Ureter (tissue), 1 donor: ENCODE results near the gene LHFPL5. TPM values are rescaled to one million over a fixed set of nuclear protein-coding genes. Genes with fewer than 3 reads are reported as not detected.

ENCODE experiments used
- DNase-seq: peaks from one replicate; pipeline ENCODE4 v3.0.0-alpha.2; 2020; ENCODE audit warnings: low spot score
- total RNA-seq: library from RNA; stranded (reverse); gene quantifications from one replicate; pipeline ENCODE4 v1.2.4, GENCODE V29; 2023
- donor health status: DM: yes; HTN: yes; CAD: no.

Gene LHFPL5
- total RNA-seq, 1 donor from 2014 or later, result not detected

DNA sequence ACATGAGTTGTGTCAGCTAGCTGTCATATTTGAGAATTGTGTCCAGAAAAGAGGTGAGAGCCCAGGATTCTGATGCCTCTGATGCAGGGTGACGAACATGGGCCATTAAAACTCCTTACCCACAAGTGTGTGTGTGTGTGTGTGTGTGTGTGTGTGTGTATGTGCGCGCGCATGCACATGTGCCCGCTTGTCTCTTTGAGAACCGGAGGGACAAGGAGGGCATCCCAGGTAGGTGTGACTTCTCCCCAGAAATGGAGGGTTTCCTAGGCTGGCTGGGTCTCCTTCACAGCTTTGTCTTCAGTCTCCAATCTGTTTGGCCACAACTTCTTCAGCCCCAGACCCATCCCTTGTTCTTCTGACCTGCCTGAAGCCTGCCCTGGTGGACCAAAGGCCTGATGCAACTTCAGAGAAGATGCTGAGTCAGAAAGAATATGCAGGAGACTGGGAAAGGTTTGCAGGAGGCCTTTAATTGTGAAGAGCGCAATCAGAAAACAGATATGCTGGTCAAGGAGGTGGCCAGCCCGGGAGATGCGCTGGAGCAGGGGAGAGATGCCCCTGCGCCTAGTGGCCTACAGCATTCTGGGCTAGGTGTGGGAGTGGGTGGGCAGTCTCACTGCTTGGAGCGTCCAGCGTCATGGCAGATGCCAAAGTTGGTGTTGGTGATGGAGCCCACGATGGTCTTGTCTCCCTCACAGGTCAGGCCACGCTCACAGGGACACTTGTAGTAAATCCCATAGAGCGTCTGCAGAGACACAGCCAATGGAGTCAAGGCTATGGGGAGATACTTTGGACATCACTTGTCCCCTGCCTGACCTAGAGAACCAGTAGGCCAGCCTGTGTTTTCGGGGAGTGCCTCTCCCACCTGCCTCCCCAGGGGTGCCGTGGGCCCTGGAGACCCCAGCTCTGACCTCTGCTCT, 10.4 kb upstream of the LHFPL5 start:
- DNase-seq, result no peak

DNA sequence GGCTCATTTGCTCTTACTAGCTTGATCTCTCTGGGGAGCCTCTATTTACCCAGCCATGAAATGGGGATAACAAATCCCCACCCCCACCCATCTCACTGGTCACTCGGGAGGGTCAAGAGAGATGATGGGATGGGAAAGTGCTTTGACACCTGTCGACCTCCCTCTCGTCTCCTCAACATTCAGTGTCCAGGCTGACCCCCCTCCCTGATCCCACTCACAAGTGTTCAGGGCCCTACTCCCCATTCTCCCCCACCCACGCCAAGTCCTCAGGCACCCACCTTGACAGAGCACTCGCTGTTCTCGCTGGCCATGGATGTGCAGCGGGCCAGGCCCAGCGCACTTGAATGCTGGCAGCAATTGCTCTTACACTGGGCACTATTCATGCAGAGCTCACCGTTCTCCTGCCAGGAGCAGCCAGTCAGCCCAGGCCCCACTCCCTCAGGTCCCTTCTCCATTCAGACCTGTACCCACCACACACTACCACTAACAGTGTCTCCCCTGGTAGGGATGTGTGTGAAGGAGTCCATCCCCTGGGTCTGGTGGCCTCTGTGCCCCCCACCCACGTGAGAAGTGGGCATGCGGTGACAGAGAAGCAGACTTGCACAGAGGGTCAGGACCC, 9.6 kb upstream of the LHFPL5 start:
- no peak for DNase-seq

DNA sequence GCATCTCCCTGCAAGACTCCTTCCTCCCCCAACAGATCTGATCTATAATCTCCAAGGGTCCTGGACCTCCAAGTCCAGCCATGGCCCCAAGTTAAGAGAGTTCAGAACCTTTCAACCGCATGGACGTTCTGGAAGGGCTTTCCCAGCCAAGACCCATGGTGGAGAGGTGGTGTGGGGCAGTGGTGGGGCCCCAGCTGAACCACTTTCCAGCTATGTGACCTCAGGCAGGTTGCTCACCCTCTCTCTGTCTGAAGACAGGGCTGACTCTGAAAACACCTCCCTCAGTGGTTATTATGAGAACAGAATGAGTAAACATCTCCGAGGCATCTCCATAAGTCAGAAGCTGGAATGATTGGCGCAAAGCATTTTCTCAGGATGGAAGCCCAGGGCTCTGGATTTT, 8.9 kb upstream of the LHFPL5 start:
- DNase-seq, result no peak

DNA sequence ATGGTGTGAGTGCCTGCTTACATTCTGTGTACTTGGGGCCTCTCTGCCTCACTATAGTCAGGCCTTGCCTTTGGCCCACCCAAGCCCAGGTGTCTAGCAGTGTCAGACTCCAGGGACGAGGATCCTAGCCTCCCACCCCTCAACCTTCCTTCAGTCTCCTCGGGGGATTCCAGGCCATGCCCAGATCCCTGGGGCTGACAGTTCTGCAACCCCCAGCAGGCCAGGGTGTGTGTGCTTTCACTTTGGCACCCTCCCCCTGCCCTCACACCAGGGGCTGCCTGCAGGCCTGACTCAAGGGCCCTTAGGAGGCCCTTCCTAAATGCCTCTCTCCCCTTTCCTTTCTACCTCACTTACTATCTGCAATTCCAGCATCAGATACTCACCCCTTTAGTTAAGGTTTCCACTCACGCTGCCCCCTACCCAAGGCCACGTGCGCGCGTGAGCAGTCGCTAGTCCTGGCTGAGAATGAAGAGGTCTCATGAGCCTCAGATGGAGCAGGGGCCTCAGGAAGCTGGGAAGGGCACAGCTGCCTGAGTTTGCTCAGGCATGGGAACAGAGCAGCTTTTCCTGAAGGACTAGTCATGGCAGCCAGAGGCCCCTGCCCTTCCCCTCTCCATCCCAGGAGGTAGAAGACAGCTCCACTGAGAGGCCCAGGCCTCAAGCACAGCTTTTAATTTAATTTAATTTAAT, 7.2 kb upstream of the LHFPL5 start:
- no peak for DNase-seq

DNA sequence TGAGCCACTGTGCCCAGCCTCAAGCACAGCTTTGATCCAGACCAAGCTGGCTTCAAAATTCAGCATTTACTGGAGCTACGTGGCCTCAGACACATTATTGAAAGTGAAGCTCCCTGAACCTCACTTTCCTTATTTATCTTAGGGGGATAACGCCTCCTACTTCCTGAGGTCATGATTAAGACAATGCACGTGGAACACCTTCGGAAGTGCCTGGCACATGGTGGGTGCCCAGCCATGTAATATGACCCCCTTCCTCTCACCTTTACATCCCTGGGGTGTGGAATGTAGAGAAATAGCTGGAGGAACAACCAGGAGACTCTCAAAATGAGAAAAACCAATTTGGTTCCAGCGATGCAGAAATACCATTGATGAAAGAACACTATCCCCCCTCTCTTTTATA, 6.4 kb upstream of the LHFPL5 start:
- DNase-seq, result no peak

DNA sequence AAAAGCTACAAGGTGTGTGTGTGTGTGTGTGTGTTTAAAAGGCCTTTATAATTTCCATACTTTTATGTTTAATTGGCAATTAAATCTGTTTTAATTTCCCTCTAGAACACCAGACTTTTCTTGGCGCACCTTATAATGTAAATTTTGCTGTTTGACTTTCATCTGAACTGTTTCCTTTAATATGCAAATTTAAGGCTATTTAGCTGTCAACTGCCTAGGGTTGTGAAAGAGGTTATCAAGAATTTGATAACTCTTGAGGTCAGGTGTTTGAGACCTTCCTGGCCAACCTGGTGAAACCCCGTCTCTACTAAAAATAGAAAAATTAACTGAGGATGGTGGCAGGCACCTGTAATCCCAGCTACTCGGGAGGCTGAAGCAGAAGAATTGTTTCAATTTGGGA, 4.0 kb upstream of the LHFPL5 start:
- no peak for DNase-seq

DNA sequence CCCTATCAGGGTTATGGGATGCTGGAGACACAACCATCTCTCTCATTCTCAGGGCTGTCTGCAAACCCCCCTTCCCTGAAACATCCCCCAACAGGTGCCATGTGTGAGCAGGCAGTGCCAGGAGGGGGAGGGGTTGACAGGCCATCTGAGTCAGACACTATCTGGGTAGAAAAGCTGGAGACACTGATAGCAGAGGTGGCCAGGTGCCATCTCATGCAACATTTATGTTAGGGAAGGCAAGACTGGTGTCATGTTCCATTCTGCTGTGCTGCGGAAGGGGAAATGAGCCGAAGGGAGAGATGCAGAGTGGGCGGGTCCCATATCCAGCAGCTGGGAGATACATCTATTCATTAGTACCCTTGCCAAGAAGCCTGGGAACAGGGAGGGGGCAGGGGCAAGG, 3.5 kb downstream of the LHFPL5 start:
- no peak for DNase-seq

DNA sequence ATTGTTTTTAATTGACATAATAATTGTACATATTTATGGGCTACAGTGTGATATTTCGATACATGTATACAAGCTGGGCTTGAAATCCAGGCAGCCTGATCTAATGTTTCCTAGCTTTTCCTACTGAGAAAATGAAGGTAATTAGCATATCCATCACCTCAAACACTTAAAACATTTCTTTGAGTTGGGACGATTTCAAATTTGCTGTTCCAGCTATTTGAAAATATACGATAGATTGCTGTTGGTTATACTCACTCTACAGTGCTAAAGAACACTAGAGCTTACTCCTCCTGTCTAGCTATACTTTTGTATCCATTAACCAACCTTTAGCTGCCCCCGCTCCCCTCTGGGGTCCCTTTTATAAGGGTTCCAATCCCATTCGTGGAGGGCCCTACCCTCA, 4.7 kb downstream of the LHFPL5 start:
- no peak for DNase-seq

DNA sequence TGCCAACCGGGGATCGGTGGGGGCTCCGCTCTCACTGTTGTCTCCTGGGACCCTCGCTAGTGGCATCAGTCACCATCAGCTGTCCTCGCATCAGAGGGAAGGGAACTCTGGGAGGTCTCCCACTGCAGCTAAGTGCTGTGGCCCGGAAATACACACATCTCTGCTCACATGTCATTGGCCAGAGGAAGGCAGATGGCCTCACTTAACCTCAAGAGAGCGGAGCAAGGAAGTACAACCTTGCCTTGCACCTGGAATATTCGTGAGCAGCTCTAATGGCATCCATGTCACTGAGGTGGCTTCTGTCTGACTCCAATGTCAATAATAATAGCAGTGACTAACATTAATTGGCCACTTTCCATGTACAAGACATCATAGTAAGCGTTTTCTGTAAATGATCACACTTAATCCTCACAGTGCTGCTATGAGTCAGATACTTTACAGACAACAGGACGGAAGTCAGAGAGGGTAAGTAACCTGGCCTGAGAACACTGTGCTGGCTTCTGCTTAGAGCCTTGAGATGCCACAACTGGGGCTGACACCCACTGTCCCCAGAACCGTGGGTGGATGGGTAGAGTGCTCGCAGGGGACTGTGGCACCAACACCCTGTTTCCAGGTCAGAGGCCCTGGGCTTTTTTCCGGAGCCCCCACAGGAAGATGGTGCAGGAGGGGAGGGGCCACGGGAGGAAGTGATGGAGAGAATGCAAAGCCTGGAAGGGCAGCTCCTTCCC, 6.0 kb downstream of the LHFPL5 start:
- no peak for DNase-seq

DNA sequence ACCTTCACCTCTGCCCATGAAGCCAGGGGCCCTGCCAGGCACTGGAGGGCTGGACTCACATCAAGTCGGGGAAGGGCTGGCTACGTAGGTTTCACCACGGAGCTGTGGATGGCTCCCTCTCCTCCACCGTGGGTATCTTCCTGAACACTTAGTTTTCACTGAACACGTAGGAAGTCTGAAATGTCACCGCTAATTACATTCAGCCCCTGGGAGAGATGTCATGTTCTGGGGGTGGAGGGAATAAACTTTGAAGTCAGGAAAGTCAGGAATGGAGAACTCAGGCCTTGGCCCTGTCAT, 6.5 kb downstream of the LHFPL5 start:
- no peak for DNase-seq

DNA sequence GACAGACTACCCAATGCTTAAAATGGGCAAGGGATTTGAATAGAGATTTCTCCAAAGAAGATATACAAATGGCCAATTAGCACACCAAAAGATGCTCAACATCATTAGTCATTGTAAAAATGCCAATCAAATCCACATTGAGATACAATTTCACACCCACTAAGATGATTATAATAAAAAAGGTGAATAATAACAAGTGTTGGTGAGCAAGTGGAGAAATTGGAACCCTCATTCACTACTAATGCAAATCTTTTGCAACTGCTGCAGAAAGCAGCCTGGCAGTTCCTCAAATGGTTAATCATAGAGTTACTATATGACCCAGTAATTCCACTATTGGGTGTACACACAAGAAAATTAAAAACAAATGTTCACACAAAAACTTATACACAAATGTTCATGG, 12.4 kb downstream of the LHFPL5 start:
- no peak for DNase-seq

DNA sequence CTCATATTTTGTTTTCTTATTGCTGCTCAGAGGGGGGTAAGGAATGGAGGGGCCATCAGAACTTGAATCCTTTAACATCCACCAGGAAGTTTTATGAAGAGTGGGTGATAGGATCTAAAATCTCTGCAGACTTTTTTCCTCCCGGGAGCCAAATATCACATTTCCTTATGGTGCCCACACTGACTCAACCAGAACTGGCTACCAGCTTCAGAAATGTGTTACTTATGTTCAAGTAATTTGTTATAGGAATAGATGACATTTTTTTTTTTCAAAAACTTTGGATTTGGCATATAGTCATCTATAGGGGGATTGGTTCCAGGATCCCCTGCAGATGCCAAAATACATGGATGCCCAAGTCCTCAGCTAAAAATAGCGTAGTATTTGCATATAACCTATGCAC, 18.4 kb downstream of the LHFPL5 start:
- no peak for DNase-seq

DNA sequence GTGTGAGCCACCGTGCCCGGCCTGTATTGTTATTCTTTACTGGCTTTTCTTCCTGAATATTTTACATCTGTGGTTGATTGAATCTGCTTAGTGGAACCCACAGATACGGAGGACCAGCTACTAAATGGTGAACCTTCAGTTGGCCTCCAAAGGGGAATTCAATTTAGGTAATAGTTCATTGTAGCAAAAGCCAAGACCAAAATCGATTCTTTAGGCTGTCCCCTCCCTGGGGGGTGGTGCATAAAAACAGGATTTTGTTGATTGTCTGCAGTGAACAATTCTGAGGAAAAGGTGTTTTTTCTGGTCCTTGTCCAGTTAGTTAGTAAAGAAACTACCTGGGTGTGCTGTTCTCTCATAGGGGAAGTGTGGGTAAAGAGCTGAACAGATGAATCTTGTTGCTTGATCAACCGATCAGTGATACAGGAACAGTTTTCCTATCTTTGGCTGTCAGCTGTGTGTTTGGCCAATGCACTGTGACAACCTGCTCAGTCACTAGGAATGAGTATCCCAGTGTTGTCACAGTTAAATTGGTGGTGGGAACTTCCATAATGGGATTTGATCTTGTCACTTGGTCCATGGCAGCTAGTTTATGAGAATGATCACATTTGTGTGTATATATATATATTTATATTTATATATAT, 19.5 kb downstream of the LHFPL5 start:
- DNase-seq, result no peak

DNA sequence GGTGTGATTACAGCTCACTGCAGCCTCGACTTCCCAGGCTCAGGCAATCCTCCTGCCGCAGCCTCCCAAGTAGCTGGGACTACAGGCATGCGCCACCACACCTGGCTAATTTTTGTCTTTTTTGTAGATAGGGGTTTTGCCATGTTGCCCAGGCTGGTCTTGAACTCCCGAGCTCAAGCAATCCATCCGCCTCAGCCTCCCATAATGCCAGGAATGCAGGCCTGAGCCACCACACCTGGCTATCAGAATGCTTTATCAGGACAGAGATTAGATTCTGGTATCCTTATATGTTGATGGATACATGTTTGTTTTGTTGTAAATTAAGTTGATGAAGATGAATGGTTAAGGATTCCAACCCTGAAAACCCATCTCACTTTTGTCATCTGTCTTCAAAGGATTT, 24.2 kb downstream of the LHFPL5 start:
- no peak for DNase-seq

DNA sequence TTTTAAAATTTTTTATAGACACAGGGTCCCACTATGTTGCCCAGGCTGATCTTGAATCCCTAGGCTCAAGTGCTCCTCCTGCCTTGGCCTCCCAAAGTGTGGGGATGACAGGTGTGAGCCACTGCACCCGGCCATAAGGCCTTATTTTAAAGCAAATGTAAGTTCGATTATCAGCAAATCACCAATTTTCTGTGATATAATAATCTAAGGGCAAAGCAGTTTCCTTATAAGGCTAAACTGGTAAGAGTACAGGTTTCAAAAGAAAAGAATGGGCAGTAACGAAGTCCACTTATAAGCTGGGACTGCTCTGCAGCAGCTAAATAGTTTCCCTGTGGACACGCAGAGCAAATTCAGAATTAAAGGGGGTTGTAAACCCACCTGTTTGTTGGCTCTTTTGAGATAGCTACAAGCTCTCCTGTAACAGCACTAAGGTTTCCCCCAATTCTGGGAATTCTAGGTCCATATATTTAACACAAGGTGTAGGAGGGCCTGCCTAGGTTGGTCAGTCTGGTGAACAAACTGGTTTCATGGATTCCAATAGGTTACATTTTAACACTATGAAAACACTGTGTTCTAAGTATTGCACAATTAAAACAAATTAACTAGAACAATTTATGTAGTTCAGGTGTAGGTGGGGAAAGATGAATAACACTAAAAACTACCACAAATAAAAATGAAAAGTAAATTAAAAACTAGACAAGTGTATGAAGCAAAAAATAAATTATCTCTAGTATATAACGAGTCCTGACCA, 26.3 kb downstream of the LHFPL5 start:
- DNase-seq, result no peak

DNA sequence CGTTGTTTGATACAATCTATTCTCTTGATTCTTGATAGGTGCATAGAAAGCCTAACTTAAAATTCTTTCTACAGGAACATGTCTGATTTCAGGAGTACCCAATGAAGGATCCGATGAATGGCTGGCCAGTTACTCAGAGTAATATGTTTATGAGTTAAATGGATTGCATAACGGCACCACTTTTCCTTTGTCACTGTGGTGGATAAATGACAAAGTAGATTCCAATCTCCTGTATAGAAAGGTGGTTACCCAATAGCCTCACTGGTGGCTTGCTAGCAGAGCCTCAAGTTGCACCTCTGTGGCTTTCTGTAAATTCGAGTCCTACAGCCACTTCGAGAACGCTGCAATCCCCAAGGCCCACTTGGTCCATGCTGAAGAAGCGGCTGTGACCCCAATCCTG, 28.4 kb downstream of the LHFPL5 start:
- no peak for DNase-seq

DNA sequence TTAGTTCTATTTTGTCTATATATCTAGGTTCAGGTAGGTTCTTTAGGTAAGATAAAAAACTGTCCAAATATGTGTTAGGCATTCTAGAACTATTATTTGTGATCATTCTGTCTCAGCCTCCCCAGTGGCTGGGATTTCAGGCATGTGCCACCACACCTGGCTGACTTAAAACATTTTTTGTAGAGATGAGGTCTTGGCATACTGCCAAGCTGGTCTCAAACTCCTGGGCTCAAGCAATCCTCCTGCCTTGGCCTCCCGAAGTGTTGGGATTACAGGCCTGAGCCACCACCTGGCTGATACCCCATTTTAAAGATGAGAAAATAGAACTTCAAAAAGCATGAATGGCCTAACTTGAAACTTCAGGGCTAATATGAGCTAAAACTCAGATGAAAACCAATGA, 33.9 kb downstream of the LHFPL5 start:
- no peak for DNase-seq

DNA sequence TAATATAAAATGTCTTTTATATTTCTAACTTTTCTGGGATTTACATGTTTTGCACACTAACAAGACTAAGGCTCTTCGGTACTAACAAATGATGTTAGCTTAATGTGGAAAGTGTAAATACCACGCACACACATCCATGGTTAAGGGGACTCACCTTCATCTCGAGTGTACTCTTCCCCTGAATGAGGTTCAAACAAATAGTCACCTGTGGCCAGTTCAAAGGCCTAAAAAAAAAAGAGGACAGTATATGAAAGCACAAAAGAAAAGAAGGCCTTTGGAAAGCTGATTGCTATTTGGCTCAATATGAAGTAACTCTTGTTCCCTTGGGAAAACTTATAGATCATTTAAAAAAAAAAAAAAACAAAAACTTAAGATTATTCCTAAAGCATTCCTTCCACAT, 37.2 kb downstream of the LHFPL5 start:
- DNase-seq, result no peak

DNA sequence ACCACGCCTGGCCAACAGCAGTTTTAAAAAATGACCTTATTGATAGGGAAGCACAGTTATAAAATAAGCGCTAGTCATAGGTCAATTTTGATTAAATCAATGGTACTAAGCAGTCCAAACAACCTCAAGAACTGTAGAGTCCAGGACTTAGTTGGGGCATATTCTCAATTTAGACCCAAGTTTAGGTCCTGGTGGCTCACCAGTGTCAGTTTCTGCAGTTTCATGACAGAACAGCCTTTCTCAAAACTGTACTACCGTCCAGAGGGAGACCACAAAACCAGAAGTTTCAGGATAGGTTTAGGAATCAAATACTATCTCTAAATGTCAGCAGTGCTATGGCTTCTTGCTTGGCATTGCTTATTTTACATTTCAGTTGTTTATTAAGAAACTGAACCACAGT, 39.1 kb downstream of the LHFPL5 start:
- no peak for DNase-seq

DNA sequence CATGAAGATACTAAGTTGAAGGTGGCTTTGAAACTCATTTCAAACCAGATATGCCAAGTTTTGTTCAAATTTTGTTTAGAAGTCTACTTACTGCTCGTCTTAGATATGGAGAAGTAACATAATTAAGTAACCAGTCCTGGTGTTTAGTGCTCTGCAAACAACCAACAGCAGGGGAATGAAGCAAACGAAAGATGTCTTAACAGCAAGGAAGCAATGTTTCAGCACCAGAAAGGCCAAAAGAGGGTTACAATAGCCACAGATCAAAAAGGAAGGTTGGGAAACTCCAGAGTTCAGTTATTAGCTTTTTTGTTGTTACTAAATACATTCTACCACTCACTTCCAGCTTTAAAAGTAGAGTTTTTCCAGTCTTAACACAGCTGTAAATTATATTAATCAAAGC, 45.1 kb downstream of the LHFPL5 start:
- no peak for DNase-seq

DNA sequence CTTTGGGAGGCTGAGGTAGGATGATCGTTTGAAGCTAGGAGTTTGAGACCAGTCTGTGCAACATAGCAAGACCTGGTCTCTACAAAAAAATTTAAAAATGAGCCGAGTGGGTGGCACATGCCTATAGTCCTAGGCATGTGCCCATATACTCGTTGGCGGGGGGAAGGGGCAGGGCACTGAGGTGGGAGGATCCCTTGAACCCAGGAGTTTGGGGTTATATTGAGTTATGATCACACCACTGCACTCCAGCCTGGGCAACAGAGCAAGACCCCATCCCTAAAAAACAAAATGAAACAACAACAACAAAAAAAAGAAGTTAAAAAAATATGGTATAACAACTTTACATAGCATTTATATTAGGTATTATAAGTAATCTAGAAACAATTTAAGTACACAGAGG, 47.8 kb downstream of the LHFPL5 start:
- DNase-seq, result no peak
